Activated CD4-positive, CD25-positive, alpha-beta regulatory T cell treated with anti-CD3 and anti-CD28 coated beads, Interleukin-2, amount 50 U/mL, for 16 hours (primary cell): ENCODE data around the gene KCNH8.
"Not testable (repeated sequence)": the region's sequence is repeated elsewhere in the genome, so short reads cannot be mapped to it uniquely, and the experiment has no call there.

Experiments used
- DNase-seq: peaks from one replicate; pipeline ENCODE4 v3.0.0-alpha.2; 2020; ENCODE audit warnings: low read depth, low spot score

KCNH8 gene

GRCh38 chr3:19147905-19148767 is at the start of gene KCNH8:
Gene KCNH8 (plus strand): TSS chr3:19148510. CDS start chr3:19148720, 210 bp downstream.
- no peak for DNase-seq

GRCh38 chr3:19102654-19103290 is 45.5 kb upstream of the KCNH8 start:
- not testable (repeated sequence) for DNase-seq

- DNase-seq: no peak
These were observed 44.8 kb upstream of the KCNH8 start for GRCh38 chr3:19103510-19103909.

GRCh38 chr3:19104459-19104858 is 43.9 kb upstream of the KCNH8 start:
- no peak for DNase-seq

- no peak for DNase-seq
These were observed 42.5 kb upstream of the KCNH8 start for GRCh38 chr3:19105826-19106225.

GRCh38 chr3:19106307-19106706 is 42.0 kb upstream of the KCNH8 start:
- no peak for DNase-seq

GRCh38 chr3:19107719-19108118 is 40.6 kb upstream of the KCNH8 start:
- DNase-seq: no peak

GRCh38 chr3:19110335-19110895 is 37.9 kb upstream of the KCNH8 start:
- no peak for DNase-seq

GRCh38 chr3:19114461-19114860 is 33.8 kb upstream of the KCNH8 start:
- DNase-seq: no peak

GRCh38 chr3:19116239-19116638 is 32.1 kb upstream of the KCNH8 start:
- DNase-seq: no peak

GRCh38 chr3:19124752-19125151 is 23.6 kb upstream of the KCNH8 start:
- no peak for DNase-seq

- DNase-seq: no peak
These were observed 8.4 kb upstream of the KCNH8 start for GRCh38 chr3:19139863-19140262.

GRCh38 chr3:19146685-19147650 is 1.3 kb upstream of the KCNH8 start:
- DNase-seq: no peak

- DNase-seq: no peak
These were observed 420 bp downstream of the KCNH8 start for GRCh38 chr3:19148768-19149091.

GRCh38 chr3:19149368-19149767 is 1.1 kb downstream of the KCNH8 start:
- DNase-seq: no peak

- DNase-seq: no peak
These were observed 2.9 kb downstream of the KCNH8 start for GRCh38 chr3:19151171-19151570.

- no peak for DNase-seq
These were observed 6.5 kb downstream of the KCNH8 start for GRCh38 chr3:19154693-19155250.

GRCh38 chr3:19155375-19155774 is 7.1 kb downstream of the KCNH8 start:
- DNase-seq: no peak

GRCh38 chr3:19159966-19160635 is 11.8 kb downstream of the KCNH8 start:
- no peak for DNase-seq

- no peak for DNase-seq
These were observed 17.3 kb downstream of the KCNH8 start for GRCh38 chr3:19165654-19166053.

GRCh38 chr3:19171794-19172193 is 23.5 kb downstream of the KCNH8 start:
- no peak for DNase-seq
